Colonic mucosa (tissue), 4 donors: ENCODE results near the gene PIPOX. TPM values are rescaled to one million over a fixed set of nuclear protein-coding genes. Genes with fewer than 3 reads are reported as not detected.

Experiments used
- DNase-seq: peaks from one replicate; pipeline ENCODE4 v3.0.0-alpha.2; 2020
- H3K27ac ChIP-seq: fragments of 200-600 bp; one replicate; pipeline ENCODE4 v1.8.0; 2021
- H3K27me3 ChIP-seq: fragments of 200-600 bp; one replicate; pipeline ENCODE4 v1.8.0; 2021
- H3K36me3 ChIP-seq: fragments of 200-600 bp; one replicate; pipeline ENCODE4 v1.8.0; 2021
- H3K4me1 ChIP-seq: fragments of 200-600 bp; one replicate; pipeline ENCODE4 v1.8.0; 2021; ENCODE audit warnings: mild to moderate bottlenecking
- H3K4me3 ChIP-seq: fragments of 200-600 bp; one replicate; pipeline ENCODE4 v1.8.0; 2021
- H3K9ac ChIP-seq, 2 donors: one replicate each; pipeline ENCODE4 v1.7.0; 2013; ENCODE audit warnings: control low read depth in 2 of 2, low read depth in 2 of 2, low read length in 2 of 2
- H3K9me3 ChIP-seq: fragments of 200-600 bp; one replicate; pipeline ENCODE4 v1.8.0; 2021
- CTCF ChIP-seq: fragments of 200-600 bp; IDR thresholded peaks from one replicate; pipeline ENCODE4 v1.8.0; 2022; ENCODE audit warnings: antibody characterized with exemption, mild to moderate bottlenecking
- intact Hi-C: fragments of 100-400 bp; cut with DNase I; formaldehyde crosslinking; loops from one replicate; pipeline ENCODE4 v1.14.1; 2022
- total RNA-seq, 2 donors: library from RNA; stranded (reverse); fragmentation: NEBNext Ultra II Directional in 1 of 2; extraction: Animal tissue kit (Norgen Biotek cat#: 25700) in 1 of 2; gene quantifications; one replicate each; pipeline ENCODE4 v1.2.1, GENCODE V29; 2021
- donor health status: healthy.
- donor health status: DM: no; HTN: no; CAD: no.
- donor health status: DM: no; HTN: no; CAD: no.

The PIPOX gene
- total RNA-seq, 2 donors from 2014 or later, result 0.90 to 1.4 TPM

DNA sequence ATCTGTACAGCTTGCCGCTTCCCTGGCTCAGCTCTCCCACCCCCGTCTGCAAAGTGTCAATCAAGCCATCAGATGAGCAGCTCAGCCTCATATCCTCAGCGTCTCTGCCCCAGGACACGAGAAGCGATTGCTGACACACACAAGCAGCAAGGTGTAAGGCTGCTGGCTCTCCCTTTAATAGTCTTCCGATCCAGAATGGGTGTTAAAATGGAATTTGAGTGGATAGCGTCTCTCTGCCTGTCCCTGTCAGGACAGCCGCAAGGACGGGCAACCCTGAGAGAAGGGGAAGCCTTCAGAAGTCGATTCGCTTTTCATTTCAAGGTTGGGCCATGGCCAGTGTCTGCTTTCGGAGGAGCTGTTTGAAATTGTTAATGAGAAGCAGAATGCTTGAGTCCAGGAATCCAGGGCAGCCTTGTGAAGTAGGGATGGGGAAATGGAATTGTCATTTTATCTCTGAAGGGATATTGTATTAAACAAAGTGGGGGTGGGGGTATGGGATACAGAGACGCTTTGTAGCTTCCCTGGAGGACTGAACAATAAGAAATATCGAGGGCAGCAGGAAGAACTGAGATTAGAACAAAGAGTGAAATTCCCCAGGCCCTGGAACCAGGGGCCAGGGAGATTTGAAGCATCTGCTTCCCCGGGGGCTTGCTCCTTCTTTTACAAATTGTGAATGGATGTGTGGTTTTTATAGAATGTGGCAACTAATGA is 4.7 kb upstream of the PIPOX start:
- Histone ChIP-seq H3K9ac (no peak overlapping the region), H3K4me1 (no peaks in the 10 kb centered on the region), H3K9me3 (no peaks in the 10 kb centered on the region), H3K4me3 (no peak overlapping the region), H3K27me3 (no peaks in the 10 kb centered on the region), H3K27ac (no peak overlapping the region), H3K36me3 (no peaks in the 10 kb centered on the region)
- intact Hi-C loops, result no loop called here
- no peak for DNase-seq
- TF ChIP-seq CTCF, result no peak

DNA sequence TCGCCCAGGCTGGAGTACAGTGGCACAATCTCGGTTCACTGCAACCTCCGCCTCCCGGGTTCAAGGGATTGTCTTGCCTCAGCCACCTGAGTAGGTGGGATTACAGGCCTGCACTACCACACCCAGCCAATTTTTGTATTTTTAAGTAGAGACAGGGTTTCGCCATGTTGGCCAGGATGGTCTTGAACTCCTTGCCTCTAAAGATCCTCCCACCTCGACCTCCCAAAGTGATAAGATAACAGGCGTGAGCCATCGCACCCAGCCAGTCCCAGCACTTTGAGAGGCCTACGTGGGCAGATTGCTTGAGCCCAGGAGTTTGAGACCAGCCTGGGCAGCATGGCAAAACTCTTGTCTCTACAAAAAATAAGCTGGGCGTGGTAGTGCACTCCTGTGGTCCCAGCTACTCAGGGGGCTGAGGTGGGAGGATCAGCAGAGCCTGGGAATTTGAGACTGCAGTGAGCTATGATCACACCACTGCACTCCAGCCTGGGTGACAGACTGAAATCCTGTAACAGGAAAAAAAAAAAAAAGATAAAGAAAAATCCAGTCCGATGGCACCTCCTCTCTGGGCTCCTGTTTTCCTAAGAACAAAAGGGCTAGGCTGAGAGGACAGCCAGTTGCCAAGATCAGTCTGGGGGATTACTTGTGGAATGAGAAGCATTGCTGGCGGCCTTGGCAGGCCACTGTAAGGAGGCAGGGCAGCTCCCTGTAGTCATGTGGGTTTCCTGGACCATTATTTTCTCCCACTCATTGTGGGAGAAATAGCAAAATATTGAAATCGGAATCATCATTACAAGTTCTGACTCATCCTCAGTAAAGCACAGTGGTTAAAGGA is 3.0 kb upstream of the PIPOX start:
- H3K4me1 ChIP-seq, result no peaks in the 10 kb centered on the region
- no peaks in the 10 kb centered on the region for H3K27me3 ChIP-seq
- no peak overlapping the region for H3K9ac ChIP-seq
- no peak overlapping the region for H3K4me3 ChIP-seq
- no peak for TF ChIP-seq CTCF
- H3K9me3 ChIP-seq, result no peaks in the 10 kb centered on the region
- H3K36me3 ChIP-seq, result no peaks in the 10 kb centered on the region
- H3K27ac ChIP-seq, result no peak overlapping the region
- intact Hi-C loops, result no loop called here
- DNase-seq, result no peak

DNA sequence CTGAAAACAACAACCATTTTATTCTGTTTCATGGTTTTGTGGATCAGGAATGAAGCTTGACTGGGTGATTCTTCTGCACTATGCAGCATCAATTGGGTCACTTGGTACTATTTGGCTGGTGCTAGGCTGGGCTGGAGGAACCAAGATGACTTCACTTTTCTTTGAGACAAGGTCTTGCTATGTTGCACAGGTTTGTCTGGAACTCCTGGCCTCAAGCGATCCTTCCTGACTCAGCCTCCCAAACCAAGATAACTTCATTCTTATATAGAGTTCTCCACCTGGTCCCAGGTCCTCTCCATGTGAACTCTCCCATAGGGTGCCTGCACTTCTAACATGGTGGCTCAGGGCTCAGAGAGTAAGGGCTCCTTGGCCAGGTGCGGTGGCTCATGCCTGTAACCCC is 1.9 kb upstream of the PIPOX start:
- Histone ChIP-seq H3K9ac (no peak overlapping the region), H3K4me1 (no peaks in the 10 kb centered on the region), H3K36me3 (no peaks in the 10 kb centered on the region), H3K4me3 (no peak overlapping the region), H3K27ac (no peak overlapping the region), H3K27me3 (no peaks in the 10 kb centered on the region), H3K9me3 (no peaks in the 10 kb centered on the region)
- DNase-seq, result no peak
- no peak for TF ChIP-seq CTCF
- intact Hi-C loops, result no loop called here

GRCh38 chr17:29041571-29041970 is 1.4 kb upstream of the PIPOX start:
- intact Hi-C loops, result no loop called here
- Histone ChIP-seq H3K9ac (no peak overlapping the region), H3K27ac (no peak overlapping the region), H3K4me3 (no peak overlapping the region), H3K27me3 (no peaks in the 10 kb centered on the region), H3K36me3 (no peaks in the 10 kb centered on the region), H3K9me3 (no peaks in the 10 kb centered on the region), H3K4me1 (no peaks in the 10 kb centered on the region)
- no peak for TF ChIP-seq CTCF
- DNase-seq, result no peak

GRCh38 chr17:29042026-29042678 is 789 bp upstream of the PIPOX start:
- Histone ChIP-seq H3K27ac (no peak overlapping the region), H3K27me3 (no peaks in the 10 kb centered on the region)

More at GRCh38 chr17:29042026-29042678, 789 bp upstream of the PIPOX start:
- no peaks in the 10 kb centered on the region for H3K36me3 ChIP-seq
- H3K4me3 ChIP-seq, result no peak overlapping the region
- no peak overlapping the region for H3K9ac ChIP-seq
- intact Hi-C loops, result no loop called here
- no peak for DNase-seq
- H3K9me3 ChIP-seq, result no peaks in the 10 kb centered on the region
- no peak for TF ChIP-seq CTCF
- H3K4me1 ChIP-seq, result no peaks in the 10 kb centered on the region
